ENCODE data around the gene LDB2.

- no peak for TF ChIP-seq POLR2A (IDR thresholded peaks at IDR 0.05; ENCODE audit: low read length)
- TF ChIP-seq GATA1 (IDR thresholded peaks at IDR 0.05; ENCODE audit: low read depth, low read length) = no peak
Observed at GRCh38 chr4:16710198-16710597, 188.2 kb downstream of the LDB2 start.

Measured in erythroblast (primary cell).